NCI-H2227 (cell line): ENCODE measurements around the gene SLC26A2.
"Not testable (repeated sequence)": the region's sequence is repeated elsewhere in the genome, so short reads cannot be mapped to it uniquely, and the experiment has no call there.

Experiments
- DNase-seq: peaks from one replicate; lab custom pipeline; 2025; ENCODE audit not compliant: unreplicated experiment; lab: John Stamatoyannopoulos, UW

SLC26A2 gene

GRCh38 chr5:150000990-150001659, 40.6 kb downstream of the SLC26A2 start:
- DNase-seq: peak; percentile 14

DNA sequence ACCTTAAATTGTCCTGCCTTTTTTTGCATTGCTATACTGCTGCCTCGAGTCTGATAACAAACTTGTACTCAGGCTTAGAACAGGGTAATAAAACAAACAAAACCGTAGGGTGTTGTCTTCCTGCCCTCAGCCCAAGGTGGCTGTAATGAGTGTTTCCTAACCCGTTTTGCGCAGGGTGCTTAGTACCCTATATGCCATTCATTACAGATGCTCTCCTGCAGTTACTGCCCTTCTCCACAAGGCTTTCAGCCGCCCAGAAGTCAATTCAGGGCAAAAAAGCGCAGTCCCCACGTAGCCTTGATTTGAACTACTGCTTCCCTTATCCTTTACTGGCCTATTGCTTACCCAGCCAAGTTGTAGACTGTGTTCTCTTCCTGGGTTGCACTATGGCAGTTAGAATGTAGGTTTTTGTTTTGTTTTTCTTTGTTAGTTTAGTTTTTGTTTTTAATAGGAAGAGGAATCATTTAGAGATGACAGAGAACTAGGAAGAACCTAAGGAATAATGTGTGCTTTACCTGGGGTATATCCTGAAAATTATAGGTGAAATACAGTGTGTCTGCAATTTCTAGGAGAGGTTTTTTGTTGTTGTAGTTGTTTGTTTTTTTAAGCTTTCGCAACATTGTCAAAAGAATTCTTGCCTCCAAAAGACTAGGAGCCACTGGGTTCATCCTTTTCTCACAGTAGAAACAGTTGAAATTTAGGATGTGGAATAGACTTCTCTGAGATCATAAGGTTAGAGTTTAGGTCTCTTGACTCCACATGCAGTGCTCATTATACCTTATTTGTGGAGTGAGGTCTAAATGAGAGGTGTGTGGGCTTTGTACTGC, 41.3 kb downstream of the SLC26A2 start:
- DNase-seq: peak; percentile 58

DNA sequence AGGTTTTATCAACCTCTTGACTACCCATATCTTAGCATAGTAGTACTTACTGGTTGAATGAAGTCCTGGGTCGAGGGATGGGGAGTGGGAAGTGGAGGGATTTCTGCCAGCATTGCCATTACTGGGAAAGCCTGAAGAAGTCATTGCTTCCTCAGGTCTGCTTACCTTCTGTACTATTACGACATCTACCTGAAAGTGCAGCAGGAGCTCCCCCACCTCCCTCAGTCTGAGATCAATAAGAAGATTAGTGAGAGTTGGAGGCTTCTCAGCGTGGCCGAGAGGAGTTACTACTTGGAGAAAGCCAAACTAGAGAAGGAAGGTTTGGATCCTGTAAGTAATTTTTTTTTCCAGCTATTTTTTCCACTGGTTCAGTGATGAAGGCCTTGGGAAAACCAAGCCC, 45.8 kb downstream of the SLC26A2 start:
- DNase-seq: no peak

DNA sequence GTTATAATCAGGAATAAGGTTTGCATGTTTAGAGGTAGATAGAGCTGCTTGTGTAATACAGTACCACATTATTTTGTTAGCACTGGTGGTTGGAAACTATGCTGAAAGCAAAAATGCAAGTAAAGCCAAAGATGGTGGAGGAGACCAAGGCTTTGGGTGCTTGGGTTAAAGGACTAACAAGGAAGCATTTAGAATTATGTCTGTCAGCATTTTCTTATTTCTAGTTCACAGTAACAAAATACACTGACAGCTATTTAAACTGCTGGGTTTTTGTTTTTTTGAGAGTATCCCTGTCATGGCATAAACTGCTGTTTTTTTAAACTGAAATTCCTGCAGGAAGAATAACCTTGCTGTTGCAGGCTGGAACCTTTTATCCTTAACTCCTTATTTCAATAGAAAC, 46.5 kb downstream of the SLC26A2 start:
- DNase-seq: no peak

DNA sequence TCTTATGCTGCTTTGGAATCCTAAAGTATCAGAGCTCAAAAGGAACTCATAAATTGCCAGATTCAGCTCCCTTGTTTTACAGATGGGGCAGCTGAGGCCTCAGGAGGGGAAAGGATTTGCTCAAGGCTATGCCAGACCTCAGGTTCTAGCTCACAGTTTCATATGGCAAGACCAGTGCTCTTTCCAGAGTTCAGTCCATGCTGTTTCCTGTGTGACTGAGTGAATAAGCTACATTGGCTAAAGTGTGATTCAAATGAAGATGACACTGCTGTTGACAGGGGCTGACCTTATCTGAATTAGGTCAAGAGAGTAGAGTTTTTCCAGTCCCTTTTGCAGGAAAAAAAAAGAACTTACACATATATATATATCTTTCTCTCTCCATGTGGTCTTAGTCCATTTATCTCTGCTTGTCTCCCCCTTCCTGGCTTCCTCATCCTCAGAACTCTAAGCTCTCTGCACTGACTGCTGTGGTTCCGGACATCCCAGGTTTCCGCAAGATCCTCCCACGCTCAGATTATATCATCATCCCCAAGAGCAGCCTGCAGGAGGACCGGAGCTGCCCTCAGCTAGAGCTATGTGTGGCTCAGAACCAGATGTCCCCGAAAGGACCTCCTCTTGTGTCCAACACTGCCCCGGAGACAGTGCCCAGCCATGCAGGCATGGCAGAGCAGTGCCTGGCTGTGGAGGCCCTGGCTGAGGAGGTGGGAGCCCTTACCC, 49.3 kb downstream of the SLC26A2 start:
- no peak for DNase-seq

DNA sequence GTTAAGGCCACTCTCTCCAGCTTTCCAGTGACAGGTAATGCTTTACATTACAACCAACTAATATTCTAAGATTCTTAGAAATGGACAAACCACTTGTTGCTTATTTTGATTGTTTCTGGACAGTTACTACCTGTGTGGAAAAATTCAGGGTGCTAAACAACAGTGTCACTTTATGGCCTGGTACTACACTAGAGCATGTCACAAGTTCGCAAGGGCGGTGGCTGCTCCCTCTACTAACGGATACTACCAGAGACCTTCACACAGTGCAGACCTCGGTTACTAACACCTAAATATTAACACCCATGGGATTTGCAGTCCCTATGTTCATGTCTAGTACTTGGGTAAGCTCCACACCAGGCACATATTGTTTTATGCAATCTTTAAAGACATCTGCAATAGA, 53.4 kb downstream of the SLC26A2 start:
- no peak for DNase-seq

DNA sequence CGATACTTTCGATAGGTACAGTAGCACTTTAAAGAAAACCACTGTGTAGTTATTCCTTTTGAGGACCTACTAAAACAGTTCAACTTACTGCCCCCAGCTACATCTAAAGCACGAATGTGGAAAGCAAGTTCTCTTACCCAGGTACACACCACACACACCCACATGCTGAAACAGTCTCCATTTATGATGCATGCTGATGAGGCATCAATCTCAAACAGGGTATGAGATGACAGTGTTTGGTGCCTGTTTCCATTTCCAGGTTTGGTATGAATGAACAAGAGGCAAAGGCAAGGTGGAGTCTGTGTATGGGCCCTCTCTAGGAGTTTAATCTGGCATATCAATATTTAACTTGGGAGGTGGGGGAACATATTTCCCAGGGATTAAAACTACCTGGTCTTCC, 53.9 kb downstream of the SLC26A2 start:
- no peak for DNase-seq

GRCh38 chr5:150015415-150015814, 54.9 kb downstream of the SLC26A2 start:
- no peak for DNase-seq

DNA sequence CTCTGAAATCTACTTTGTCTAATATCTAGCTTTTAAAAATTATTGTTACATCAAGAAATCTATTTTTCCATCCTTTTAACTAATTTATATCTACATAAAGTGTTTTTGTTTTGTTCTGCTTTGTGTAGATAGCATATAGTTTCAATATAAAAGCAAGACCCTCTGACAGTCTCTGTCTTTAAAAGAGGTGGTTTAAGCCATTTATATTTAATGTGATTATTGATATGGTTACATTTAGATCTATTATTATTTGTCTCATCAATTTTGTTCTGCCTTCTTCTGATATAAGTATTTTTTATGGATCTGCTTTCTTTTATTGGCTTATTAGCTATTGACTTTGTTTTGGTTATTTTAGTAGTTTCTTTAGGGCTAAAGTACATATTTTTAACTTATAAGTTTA, 56.0 kb downstream of the SLC26A2 start:
- no peak for DNase-seq

DNA sequence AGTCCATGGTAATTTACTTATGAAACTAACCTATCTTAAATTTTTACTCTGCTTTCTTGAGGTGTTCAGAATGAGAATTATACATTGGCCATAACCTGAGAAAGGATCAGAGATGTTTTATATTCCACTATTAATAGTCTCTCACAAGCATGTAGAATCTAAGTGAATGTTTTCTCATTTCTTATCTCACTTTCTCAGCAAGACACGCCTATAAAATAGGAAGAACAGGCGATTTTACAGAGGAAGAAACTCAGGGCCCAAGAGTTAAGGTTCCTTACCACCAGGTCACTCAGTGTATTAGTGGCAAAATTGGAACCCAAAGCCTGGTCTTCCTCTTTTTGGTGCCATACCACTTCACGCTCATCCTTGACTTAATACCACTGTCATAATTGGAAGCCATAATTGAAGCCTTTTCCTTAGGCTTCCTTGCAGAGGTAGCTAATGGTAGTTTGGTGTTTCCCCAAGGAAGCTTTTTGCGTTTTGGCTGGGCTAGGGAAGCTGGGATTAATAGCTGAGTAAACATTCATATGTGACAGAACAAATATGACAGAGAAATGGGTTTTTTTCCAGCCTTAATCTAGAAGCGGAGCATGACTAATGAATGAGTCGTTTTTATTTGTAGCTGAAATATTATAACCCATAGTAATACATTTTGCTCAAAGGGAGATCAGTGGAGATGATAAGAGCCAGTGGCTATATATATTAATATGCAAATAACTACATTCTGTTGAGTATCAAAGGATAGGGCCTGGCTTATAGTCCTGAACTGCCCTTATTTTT, 56.9 kb downstream of the SLC26A2 start:
- no peak for DNase-seq

DNA sequence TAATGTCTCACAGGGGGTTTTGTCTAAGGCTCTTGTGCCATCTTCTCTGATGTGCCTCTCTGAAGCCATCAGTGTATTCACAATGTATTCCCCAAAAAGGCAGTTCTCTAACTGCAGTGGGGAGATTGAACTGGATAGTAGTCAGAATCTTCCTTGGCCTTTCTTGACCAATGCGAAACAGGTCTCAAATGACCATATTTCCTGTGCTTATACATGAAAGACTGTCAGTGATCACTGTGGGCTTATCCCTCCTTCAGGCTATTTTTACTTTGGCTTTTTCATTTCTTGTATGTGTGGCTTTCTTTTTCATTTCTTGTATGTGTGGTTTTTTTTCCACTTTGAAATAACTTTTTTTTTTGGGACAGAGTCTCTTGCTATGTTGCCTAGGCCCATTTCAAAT, 59.7 kb downstream of the SLC26A2 start:
- no peak for DNase-seq

- DNase-seq: no peak
Observed at GRCh38 chr5:150021491-150022157, 61.1 kb downstream of the SLC26A2 start.

GRCh38 chr5:150022158-150022531, 61.6 kb downstream of the SLC26A2 start:
- DNase-seq: no peak

- DNase-seq: no peak
Observed at GRCh38 chr5:150022681-150023080, 62.1 kb downstream of the SLC26A2 start.

DNA sequence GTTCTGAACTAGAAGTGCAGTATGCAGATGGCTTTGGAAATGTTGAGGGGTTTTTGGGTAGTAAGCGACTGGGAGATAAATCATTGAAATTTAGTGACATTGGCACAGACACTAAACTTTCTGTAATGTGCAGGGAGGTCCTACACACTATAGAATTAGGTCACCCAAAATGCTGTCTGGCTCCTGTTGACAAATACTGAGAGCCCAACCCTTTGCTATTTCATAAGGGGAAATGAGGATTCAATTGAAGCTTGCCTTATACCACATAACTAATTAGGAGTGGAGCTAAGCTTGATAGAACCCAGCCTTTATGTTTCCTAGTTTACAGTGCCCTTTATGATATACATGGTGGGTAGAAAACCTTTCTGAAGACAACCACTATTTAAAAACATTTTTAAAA, 62.6 kb downstream of the SLC26A2 start:
- no peak for DNase-seq

- DNase-seq: no peak
Observed at GRCh38 chr5:150024346-150024984, 63.9 kb downstream of the SLC26A2 start.

DNA sequence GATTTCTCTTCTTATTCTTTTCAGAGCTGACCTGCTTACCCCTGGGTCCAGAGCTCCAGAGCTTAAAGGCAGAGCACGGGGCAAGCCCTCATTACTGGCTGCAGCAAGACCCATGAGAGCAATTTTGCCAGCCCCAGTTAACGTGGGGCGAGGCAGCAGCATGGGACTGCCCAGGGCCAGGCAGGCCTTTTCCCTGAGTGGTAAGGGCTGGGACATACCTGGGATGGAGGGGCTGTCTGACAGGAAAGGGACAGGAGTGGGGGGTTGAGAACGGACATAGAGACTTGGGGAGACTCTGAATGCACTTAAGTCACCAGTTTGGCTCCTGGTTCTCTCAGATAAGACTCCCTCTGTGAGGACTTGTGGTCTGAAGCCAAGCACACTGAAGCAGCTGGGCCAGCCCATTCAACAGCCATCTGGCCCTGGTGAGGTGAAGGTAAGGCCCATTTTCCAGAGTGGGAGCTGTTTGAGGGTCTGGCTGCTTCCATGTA, 66.2 kb downstream of the SLC26A2 start:
- DNase-seq: no peak

- not testable (repeated sequence) for DNase-seq
Observed at GRCh38 chr5:150028047-150028446, 67.5 kb downstream of the SLC26A2 start.

DNA sequence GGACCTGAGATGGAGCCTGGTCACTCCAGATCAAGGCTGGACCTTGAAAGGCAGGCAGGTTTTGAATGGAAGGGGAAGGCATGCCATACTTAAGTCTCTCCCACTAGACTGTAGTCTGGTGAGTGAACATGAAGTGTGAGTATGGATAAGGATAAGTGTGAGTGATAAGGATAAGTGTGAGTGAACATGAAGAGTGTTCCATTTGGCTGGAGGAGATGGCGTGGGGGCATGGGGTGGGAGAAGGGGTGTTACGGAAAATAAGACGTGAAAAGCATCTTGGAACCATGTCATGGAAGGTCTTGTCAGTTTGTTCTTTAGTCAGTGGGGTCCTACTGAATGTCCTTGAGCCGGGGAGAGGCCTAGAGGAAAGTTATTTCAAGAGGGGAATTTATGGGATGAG, 72.8 kb downstream of the SLC26A2 start:
- DNase-seq: no peak

DNA sequence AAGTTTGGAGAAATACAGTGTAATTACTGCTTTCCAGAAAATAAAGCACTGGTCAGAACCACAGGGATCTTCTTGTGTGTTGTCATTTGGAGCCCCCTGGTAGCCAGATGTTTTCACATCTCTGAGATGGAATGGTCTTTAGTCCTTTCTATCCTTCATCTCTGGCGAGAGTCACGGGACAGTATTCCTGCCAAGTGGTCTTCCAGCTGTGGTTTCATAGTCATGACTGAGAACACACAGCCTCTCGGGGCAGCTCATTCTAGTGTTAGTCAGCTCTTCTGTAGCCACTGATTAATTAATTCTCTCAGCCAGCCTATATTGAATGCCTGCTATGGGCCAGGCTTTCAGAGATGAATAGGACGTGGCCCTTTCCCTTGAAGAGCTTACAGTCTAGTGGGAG, 74.1 kb downstream of the SLC26A2 start:
- DNase-seq: no peak
